DOHH2 (cell line): ENCODE data around the gene OPN3.

Experiments
- H3F3A ChIP-seq: fragments of 200-600 bp; sonication (generic), shearing (Covaris generic); 2 replicates; pipeline ENCODE4 v1.6.0; 2016; ENCODE audit warnings: antibody characterized with exemption, mild to moderate bottlenecking; ENCODE audit not compliant: control insufficient read depth, insufficient read depth
- H3K27ac ChIP-seq: fragments of 200-600 bp; sonication (generic); 2 replicates; pipeline ENCODE4 v1.5.1; 2014; ENCODE audit warnings: low read depth, mild to moderate bottlenecking, low read length, moderate library complexity
- H3K27me3 ChIP-seq: fragments of 200-600 bp; sonication (generic); 2 replicates; pipeline ENCODE4 v1.6.1; 2014; ENCODE audit warnings: mild to moderate bottlenecking, low read length, mixed read lengths; ENCODE audit not compliant: control insufficient read depth
- H3K36me3 ChIP-seq: fragments of 200-600 bp; sonication (generic); 2 replicates; pipeline ENCODE4 v1.6.1; 2014; ENCODE audit warnings: mild to moderate bottlenecking, low read length, moderate library complexity, mixed read lengths; ENCODE audit not compliant: control insufficient read depth
- H3K4me1 ChIP-seq: fragments of 200-600 bp; sonication (generic); 2 replicates; pipeline ENCODE4 v1.6.1; 2014; ENCODE audit warnings: mild to moderate bottlenecking, low read length, mixed read lengths; ENCODE audit not compliant: control insufficient read depth
- H3K4me2 ChIP-seq: fragments of 200-600 bp; sonication (generic); 2 replicates; pipeline ENCODE4 v1.6.0; 2014; ENCODE audit warnings: mild to moderate bottlenecking, low read length, moderate library complexity
- H3K4me3 ChIP-seq: fragments of 200-600 bp; sonication (generic); 2 replicates; pipeline ENCODE4 v1.5.1; 2014; ENCODE audit warnings: mild to moderate bottlenecking, low read length, mixed read lengths
- H3K79me2 ChIP-seq: fragments of 200-600 bp; sonication (generic); 2 replicates; pipeline ENCODE4 v1.6.1; 2014; ENCODE audit warnings: mild to moderate bottlenecking, low read length, mixed read lengths; ENCODE audit not compliant: control insufficient read depth
- H3K9me2 ChIP-seq: fragments of 200-600 bp; sonication (generic); replicated peaks from 2 replicates; pipeline ENCODE4 v1.6.1; 2014; ENCODE audit warnings: mild to moderate bottlenecking, low read length, mixed read lengths; ENCODE audit not compliant: control insufficient read depth
- H3K9me3 ChIP-seq: fragments of 200-600 bp; sonication (generic); 2 replicates; pipeline ENCODE4 v1.6.1; 2014; ENCODE audit warnings: antibody characterized with exemption, low read length, mixed read lengths; ENCODE audit not compliant: control insufficient read depth, insufficient read depth
- H4K20me1 ChIP-seq: fragments of 200-600 bp; sonication (generic); 2 replicates; pipeline ENCODE4 v1.6.0; 2014; ENCODE audit warnings: low read depth, mild to moderate bottlenecking, antibody characterized with exemption, low read length, moderate library complexity; ENCODE audit not compliant: control insufficient read depth, insufficient read depth
- EZH2phosphoT487 ChIP-seq: fragments of 200-600 bp; sonication (generic); IDR thresholded peaks from 2 replicates; pipeline ENCODE4 v1.6.1; 2017; ENCODE audit warnings: borderline replicate concordance, mild to moderate bottlenecking, antibody characterized with exemption, low read length, moderate library complexity, mixed read lengths
- TF ChIP-seq, protein P1 (sequence below): fragments of 200-600 bp; sonication (generic); IDR thresholded peaks from one replicate; pipeline ENCODE4 v1.5.1; 2014; ENCODE audit warnings: antibody characterized with exemption, mild to moderate bottlenecking, low read depth, low read length; ENCODE audit not compliant: poor library complexity, severe bottlenecking

The OPN3 gene

DNA sequence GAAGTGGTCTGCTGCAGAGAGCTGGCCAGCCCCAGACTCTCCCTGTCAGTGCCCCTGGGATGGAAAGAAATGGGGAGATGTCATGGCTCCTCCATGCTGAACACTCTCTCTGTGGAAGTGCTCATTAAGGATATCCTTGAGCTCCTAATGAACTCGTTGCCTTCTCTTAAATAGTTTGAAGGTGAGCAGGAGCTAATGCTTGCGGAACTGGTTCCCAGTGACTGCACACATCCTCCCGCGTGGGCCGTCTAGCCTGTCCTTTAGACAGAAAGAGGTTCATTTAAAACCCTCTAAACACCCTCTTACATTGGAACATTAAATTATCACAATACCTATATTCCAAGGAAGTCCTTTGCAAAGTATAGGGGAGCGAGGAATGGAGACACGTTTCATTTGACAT is 6.0 kb upstream of the OPN3 start:
- Histone ChIP-seq H3K4me2 (no peak overlapping the region), H3F3A (0 out of 2 replicates have a peak, but pooled peaks cover 2% of the 10 kb centered on the region), H3K9me3 (no peaks in the 10 kb centered on the region), H3K4me1 (peaks cover 5% of the 10 kb centered on the region), H4K20me1 (no peaks in the 10 kb centered on the region), H3K36me3 (no peaks in the 10 kb centered on the region), H3K4me3 (no peak overlapping the region), H3K79me2 (no peaks in the 10 kb centered on the region), H3K27me3 (peaks cover 2% of the 10 kb centered on the region; the same call in 1 of the 2 replicates), H3K27ac (no peak overlapping the region), H3K9me2 (no peaks in the 10 kb centered on the region)
- TF ChIP-seq, protein P1, sequence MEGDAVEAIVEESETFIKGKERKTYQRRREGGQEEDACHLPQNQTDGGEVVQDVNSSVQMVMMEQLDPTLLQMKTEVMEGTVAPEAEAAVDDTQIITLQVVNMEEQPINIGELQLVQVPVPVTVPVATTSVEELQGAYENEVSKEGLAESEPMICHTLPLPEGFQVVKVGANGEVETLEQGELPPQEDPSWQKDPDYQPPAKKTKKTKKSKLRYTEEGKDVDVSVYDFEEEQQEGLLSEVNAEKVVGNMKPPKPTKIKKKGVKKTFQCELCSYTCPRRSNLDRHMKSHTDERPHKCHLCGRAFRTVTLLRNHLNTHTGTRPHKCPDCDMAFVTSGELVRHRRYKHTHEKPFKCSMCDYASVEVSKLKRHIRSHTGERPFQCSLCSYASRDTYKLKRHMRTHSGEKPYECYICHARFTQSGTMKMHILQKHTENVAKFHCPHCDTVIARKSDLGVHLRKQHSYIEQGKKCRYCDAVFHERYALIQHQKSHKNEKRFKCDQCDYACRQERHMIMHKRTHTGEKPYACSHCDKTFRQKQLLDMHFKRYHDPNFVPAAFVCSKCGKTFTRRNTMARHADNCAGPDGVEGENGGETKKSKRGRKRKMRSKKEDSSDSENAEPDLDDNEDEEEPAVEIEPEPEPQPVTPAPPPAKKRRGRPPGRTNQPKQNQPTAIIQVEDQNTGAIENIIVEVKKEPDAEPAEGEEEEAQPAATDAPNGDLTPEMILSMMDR = no peak
- no peak for TF ChIP-seq EZH2phosphoT487

DNA sequence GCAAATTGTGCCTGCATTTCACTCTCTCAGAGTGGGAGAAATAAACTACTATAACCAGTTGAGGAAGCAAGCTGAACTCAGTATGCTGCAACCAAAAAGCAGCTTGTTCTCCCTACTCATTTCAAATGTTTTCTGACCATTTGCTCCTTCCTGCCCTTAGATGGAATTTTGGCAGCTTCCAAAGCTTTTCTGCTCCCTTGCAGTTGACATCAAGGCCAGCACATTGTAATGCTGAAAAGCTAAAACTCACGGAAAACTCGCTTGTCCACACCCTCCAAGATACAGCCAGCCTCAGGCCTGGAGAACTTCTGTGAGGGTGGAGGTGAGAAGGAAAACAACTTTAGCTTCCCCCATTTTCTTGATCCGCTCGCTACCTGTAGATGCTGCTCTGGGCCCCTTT is 5.0 kb upstream of the OPN3 start:
- no peak overlapping the region for H3K4me3 ChIP-seq
- no peaks in the 10 kb centered on the region for H3K36me3 ChIP-seq
- H3K27ac ChIP-seq = no peak overlapping the region
- H3K9me3 ChIP-seq = no peaks in the 10 kb centered on the region
- H3K4me1 ChIP-seq = peaks cover 13% of the 10 kb centered on the region
- peaks cover 2% of the 10 kb centered on the region; the same call in 1 of the 2 replicates for H3K27me3 ChIP-seq
- H3F3A ChIP-seq = 0 out of 2 replicates have a peak, but pooled peaks cover 2% of the 10 kb centered on the region
- H3K9me2 ChIP-seq = no peaks in the 10 kb centered on the region
- H3K79me2 ChIP-seq = no peaks in the 10 kb centered on the region
- TF ChIP-seq EZH2phosphoT487 = no peak
- TF ChIP-seq, protein P1 = no peak
- H4K20me1 ChIP-seq = no peaks in the 10 kb centered on the region
- no peak overlapping the region for H3K4me2 ChIP-seq

DNA sequence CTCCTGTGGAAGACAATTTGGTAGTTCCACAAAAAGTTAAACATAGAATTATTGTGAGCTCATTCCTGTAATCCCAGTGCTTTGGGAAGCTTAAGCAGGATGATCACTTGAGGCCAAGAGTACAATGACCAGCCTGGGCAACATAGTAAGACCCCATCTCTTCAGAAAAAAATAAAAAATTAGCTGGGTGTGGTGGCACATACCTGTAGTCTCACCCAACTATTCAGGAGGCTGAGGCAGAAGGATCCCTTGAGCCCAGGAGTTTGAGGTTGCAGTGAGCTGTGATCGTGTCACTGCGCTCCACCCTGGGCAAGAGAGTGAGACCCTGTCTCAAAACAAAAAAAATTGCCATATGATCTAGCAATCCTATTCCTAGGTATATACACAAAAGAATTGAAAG is 4.1 kb upstream of the OPN3 start:
- TF ChIP-seq EZH2phosphoT487 = no peak
- TF ChIP-seq, protein P1 = no peak
- Histone ChIP-seq H4K20me1 (no peaks in the 10 kb centered on the region), H3K27ac (no peak overlapping the region), H3K4me3 (no peak overlapping the region), H3K4me1 (peaks cover 15% of the 10 kb centered on the region), H3K27me3 (no peaks in the 10 kb centered on the region), H3K36me3 (no peaks in the 10 kb centered on the region), H3K4me2 (no peak overlapping the region), H3F3A (0 out of 2 replicates have a peak, but pooled peaks cover 2% of the 10 kb centered on the region), H3K79me2 (no peaks in the 10 kb centered on the region), H3K9me3 (no peaks in the 10 kb centered on the region), H3K9me2 (no peaks in the 10 kb centered on the region)
